ENCODE results near the gene USP34. TPM values are rescaled to one million over a fixed set of nuclear protein-coding genes. Genes with fewer than 3 reads are reported as not detected.
A peak's percentile ranks its signal among the peaks of the same experiment; 100 is the strongest.
"Not testable (repeated sequence)": the region's sequence is repeated elsewhere in the genome, so short reads cannot be mapped to it uniquely, and the experiment has no call there.

Gene USP34
- total RNA-seq (2014; rRNA removed; shearing (Covaris generic); ENCODE audit: low replicate concordance), result 26.1 and 34.2 TPM in 2 replicates

GRCh38 chr2:61470965-61471904 lies at the start of gene USP34:
USP34 (minus strand) TSS chr2:61471087; CDS start chr2:61470692, 395 bp downstream.
- peak; percentile 96 for DNase-seq

GRCh38 chr2:61520261-61520660 lies 49.4 kb upstream of the USP34 start:
- Histone ChIP-seq H3K4me3 (no peak overlapping the region), H3K27me3 (no peaks in the 10 kb centered on the region), H3K36me3 (peaks cover 87% of the 10 kb centered on the region), H3K9me3 (no peaks in the 10 kb centered on the region)
- DNase-seq, result no peak

More at GRCh38 chr2:61470965-61471904, at the start of gene USP34:
- peak within 1 kb of the TSS; percentile 95 for H3K4me3 ChIP-seq
- peaks cover 29% of the 10 kb centered on the region for H3K36me3 ChIP-seq
- no peaks in the 10 kb centered on the region for H3K27me3 ChIP-seq
- H3K9me3 ChIP-seq, result no peaks in the 10 kb centered on the region

- Histone ChIP-seq H3K9me3 (no peaks in the 10 kb centered on the region), H3K4me3 (no peak overlapping the region), H3K27me3 (no peaks in the 10 kb centered on the region), H3K36me3 (peaks cover 88% of the 10 kb centered on the region)
- no peak for DNase-seq
Observed at GRCh38 chr2:61512768-61513398, 42.0 kb upstream of the USP34 start.

- Histone ChIP-seq H3K9me3 (no peaks in the 10 kb centered on the region), H3K36me3 (peaks cover 78% of the 10 kb centered on the region), H3K4me3 (no peak overlapping the region), H3K27me3 (no peaks in the 10 kb centered on the region)
- DNase-seq, result no peak
Observed at GRCh38 chr2:61510674-61511671, 40.1 kb upstream of the USP34 start.

- no peak for DNase-seq
- H3K4me3 ChIP-seq, result no peak overlapping the region
- no peaks in the 10 kb centered on the region for H3K27me3 ChIP-seq
- peaks cover 70% of the 10 kb centered on the region for H3K36me3 ChIP-seq
- H3K9me3 ChIP-seq, result no peaks in the 10 kb centered on the region
Observed at GRCh38 chr2:61504949-61505348, 34.1 kb upstream of the USP34 start.

- no peak overlapping the region for H3K4me3 ChIP-seq
- no peaks in the 10 kb centered on the region for H3K27me3 ChIP-seq
- peaks cover 86% of the 10 kb centered on the region for H3K36me3 ChIP-seq
- no peaks in the 10 kb centered on the region for H3K9me3 ChIP-seq
- DNase-seq, result no peak
Observed at GRCh38 chr2:61499060-61499459, 28.2 kb upstream of the USP34 start.

GRCh38 chr2:61493523-61493942 lies 22.6 kb upstream of the USP34 start:
- Histone ChIP-seq H3K36me3 (peaks cover 98% of the 10 kb centered on the region), H3K4me3 (no peak overlapping the region), H3K27me3 (no peaks in the 10 kb centered on the region), H3K9me3 (no peaks in the 10 kb centered on the region)
- DNase-seq, result no peak

GRCh38 chr2:61492476-61492875 lies 21.6 kb upstream of the USP34 start:
- Histone ChIP-seq H3K9me3 (no peaks in the 10 kb centered on the region), H3K4me3 (no peak overlapping the region), H3K36me3 (peaks cover 98% of the 10 kb centered on the region), H3K27me3 (no peaks in the 10 kb centered on the region)
- no peak for DNase-seq

GRCh38 chr2:61485281-61485680 lies 14.4 kb upstream of the USP34 start:
- DNase-seq, result no peak

GRCh38 chr2:61478086-61478485 lies 7.2 kb upstream of the USP34 start:
- no peaks in the 10 kb centered on the region for H3K9me3 ChIP-seq
- no peaks in the 10 kb centered on the region for H3K27me3 ChIP-seq
- H3K36me3 ChIP-seq, result peaks cover 62% of the 10 kb centered on the region
- no peak overlapping the region for H3K4me3 ChIP-seq
- no peak for DNase-seq

More at GRCh38 chr2:61485281-61485680, 14.4 kb upstream of the USP34 start:
- peaks cover 92% of the 10 kb centered on the region for H3K36me3 ChIP-seq
- H3K4me3 ChIP-seq, result no peak overlapping the region
- no peaks in the 10 kb centered on the region for H3K27me3 ChIP-seq
- no peaks in the 10 kb centered on the region for H3K9me3 ChIP-seq

- not testable (repeated sequence) for H3K9me3 ChIP-seq, H3K4me3 ChIP-seq, DNase-seq, H3K27me3 ChIP-seq
- H3K36me3 ChIP-seq, result peaks cover 53% of the 10 kb centered on the region
Observed at GRCh38 chr2:61476929-61477589, 6.2 kb upstream of the USP34 start.

GRCh38 chr2:61471905-61472805 lies 1.3 kb upstream of the USP34 start:
- Histone ChIP-seq H3K36me3 (peaks cover 28% of the 10 kb centered on the region), H3K9me3 (no peaks in the 10 kb centered on the region), H3K4me3 (peak overlapping the region; percentile 95), H3K27me3 (no peaks in the 10 kb centered on the region)
- no peak for DNase-seq

- H3K27me3 ChIP-seq, result no peaks in the 10 kb centered on the region
- DNase-seq, result peak; percentile 86
- no peaks in the 10 kb centered on the region for H3K9me3 ChIP-seq
- H3K36me3 ChIP-seq, result peaks cover 29% of the 10 kb centered on the region
- peak overlapping the region; percentile 77 for H3K4me3 ChIP-seq
Observed at GRCh38 chr2:61470122-61470951, 550 bp downstream of the USP34 start.

GRCh38 chr2:61469424-61470121 lies 1.3 kb downstream of the USP34 start:
- no peaks in the 10 kb centered on the region for H3K27me3 ChIP-seq
- peak overlapping the region; percentile 77 for H3K4me3 ChIP-seq
- H3K9me3 ChIP-seq, result no peaks in the 10 kb centered on the region
- no peak for DNase-seq
- H3K36me3 ChIP-seq, result peaks cover 31% of the 10 kb centered on the region

All from MG63 (cell line).